ENCODE results near the gene ABCA9.

ABCA9 gene, protein sequence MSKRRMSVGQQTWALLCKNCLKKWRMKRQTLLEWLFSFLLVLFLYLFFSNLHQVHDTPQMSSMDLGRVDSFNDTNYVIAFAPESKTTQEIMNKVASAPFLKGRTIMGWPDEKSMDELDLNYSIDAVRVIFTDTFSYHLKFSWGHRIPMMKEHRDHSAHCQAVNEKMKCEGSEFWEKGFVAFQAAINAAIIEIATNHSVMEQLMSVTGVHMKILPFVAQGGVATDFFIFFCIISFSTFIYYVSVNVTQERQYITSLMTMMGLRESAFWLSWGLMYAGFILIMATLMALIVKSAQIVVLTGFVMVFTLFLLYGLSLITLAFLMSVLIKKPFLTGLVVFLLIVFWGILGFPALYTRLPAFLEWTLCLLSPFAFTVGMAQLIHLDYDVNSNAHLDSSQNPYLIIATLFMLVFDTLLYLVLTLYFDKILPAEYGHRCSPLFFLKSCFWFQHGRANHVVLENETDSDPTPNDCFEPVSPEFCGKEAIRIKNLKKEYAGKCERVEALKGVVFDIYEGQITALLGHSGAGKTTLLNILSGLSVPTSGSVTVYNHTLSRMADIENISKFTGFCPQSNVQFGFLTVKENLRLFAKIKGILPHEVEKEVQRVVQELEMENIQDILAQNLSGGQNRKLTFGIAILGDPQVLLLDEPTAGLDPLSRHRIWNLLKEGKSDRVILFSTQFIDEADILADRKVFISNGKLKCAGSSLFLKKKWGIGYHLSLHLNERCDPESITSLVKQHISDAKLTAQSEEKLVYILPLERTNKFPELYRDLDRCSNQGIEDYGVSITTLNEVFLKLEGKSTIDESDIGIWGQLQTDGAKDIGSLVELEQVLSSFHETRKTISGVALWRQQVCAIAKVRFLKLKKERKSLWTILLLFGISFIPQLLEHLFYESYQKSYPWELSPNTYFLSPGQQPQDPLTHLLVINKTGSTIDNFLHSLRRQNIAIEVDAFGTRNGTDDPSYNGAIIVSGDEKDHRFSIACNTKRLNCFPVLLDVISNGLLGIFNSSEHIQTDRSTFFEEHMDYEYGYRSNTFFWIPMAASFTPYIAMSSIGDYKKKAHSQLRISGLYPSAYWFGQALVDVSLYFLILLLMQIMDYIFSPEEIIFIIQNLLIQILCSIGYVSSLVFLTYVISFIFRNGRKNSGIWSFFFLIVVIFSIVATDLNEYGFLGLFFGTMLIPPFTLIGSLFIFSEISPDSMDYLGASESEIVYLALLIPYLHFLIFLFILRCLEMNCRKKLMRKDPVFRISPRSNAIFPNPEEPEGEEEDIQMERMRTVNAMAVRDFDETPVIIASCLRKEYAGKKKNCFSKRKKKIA (N-terminal part only)

DNA sequence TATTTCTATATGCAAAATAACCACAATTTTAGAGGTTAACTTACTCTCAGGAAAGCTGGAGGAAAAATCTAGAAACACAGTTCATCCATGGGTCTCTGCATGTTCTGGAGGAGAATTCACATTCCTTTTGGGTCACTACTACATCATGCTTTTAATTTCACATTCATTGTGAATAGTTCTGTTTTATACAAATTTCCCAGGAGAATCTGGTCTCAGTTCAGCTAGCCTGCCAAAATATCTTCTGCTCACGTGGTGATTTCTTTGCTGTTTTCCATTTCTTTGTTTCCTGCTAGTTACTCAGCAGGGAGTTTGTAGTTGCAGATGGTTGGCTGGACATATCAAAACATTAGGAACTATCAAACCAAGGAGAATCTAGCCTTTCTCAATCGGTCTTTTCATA, at the start of gene ABCA9:
TSS of gene ABCA9 (minus strand) at position 106 of the 400 bp plus-strand sequence. CDS start 9,801 bp downstream, outside the sequence.
- TF ChIP-seq, protein P1, sequence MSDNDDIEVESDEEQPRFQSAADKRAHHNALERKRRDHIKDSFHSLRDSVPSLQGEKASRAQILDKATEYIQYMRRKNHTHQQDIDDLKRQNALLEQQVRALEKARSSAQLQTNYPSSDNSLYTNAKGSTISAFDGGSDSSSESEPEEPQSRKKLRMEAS (IDR thresholded peaks at IDR 0.05; ENCODE audit: low read depth, low read length) = no peak
- TF ChIP-seq, protein P2, sequence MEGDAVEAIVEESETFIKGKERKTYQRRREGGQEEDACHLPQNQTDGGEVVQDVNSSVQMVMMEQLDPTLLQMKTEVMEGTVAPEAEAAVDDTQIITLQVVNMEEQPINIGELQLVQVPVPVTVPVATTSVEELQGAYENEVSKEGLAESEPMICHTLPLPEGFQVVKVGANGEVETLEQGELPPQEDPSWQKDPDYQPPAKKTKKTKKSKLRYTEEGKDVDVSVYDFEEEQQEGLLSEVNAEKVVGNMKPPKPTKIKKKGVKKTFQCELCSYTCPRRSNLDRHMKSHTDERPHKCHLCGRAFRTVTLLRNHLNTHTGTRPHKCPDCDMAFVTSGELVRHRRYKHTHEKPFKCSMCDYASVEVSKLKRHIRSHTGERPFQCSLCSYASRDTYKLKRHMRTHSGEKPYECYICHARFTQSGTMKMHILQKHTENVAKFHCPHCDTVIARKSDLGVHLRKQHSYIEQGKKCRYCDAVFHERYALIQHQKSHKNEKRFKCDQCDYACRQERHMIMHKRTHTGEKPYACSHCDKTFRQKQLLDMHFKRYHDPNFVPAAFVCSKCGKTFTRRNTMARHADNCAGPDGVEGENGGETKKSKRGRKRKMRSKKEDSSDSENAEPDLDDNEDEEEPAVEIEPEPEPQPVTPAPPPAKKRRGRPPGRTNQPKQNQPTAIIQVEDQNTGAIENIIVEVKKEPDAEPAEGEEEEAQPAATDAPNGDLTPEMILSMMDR (IDR thresholded peaks at IDR 0.05; ENCODE audit: low read depth, low read length) = no peak
- TF ChIP-seq MYC (IDR thresholded peaks at IDR 0.05; ENCODE audit: low read depth, low read length) (no peak), POLR2A (IDR thresholded peaks at IDR 0.05; ENCODE audit: extremely low read depth, insufficient read length) (no peak)
- no peak within 1 kb of the TSS for H3K4me3 ChIP-seq (ENCODE audit: low read depth, low read length)
- no peak for DNase-seq (ENCODE audit: low read depth)

DNA sequence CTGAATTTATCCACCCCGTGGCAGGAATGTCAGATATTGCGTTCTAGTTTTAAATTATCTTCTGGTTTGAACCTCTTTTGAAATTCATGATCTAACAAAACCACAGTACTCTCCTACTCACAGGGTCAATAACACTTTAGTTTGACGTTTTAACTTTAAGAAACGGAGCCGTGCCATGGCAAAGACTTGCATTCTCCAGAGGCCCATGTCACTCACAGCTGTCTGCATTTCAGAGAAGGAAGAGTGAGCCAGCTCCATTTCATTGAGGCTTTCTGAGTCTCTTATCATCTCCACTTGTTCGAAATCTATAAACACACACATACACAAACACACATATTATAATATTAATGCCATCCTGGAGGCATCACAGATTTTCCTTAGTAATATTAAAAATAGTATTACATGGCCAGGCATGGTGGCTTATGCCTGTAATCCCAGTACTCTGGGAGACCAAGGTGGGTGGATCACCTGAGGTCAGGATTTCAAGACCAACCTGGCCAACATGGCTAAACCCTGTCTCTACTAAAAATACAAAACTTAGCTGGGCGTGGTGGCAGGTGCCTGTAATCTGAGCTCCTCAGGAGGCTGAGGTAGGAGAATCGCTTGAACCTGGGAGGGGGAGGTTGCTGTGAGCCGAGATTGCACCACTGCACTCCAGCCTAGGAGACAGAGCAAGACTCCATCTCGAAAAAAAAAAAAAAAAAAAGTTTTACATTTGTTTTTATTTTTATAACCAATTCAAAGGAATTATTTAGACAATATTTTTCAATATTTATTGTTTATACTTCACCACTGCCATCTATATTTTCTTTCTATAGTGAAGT, 45.4 kb upstream of the ABCA9 start:
- no peak for DNase-seq (ENCODE audit: low read depth)
- no peak overlapping the region for H3K4me3 ChIP-seq (ENCODE audit: low read depth, low read length)
- TF ChIP-seq POLR2A (IDR thresholded peaks at IDR 0.05; ENCODE audit: extremely low read depth, insufficient read length) (no peak), MYC (IDR thresholded peaks at IDR 0.05; ENCODE audit: low read depth, low read length) (no peak)
- TF ChIP-seq, protein P2 (IDR thresholded peaks at IDR 0.05; ENCODE audit: low read depth, low read length) = no peak
- TF ChIP-seq, protein P1 (IDR thresholded peaks at IDR 0.05; ENCODE audit: low read depth, low read length) = no peak

DNA sequence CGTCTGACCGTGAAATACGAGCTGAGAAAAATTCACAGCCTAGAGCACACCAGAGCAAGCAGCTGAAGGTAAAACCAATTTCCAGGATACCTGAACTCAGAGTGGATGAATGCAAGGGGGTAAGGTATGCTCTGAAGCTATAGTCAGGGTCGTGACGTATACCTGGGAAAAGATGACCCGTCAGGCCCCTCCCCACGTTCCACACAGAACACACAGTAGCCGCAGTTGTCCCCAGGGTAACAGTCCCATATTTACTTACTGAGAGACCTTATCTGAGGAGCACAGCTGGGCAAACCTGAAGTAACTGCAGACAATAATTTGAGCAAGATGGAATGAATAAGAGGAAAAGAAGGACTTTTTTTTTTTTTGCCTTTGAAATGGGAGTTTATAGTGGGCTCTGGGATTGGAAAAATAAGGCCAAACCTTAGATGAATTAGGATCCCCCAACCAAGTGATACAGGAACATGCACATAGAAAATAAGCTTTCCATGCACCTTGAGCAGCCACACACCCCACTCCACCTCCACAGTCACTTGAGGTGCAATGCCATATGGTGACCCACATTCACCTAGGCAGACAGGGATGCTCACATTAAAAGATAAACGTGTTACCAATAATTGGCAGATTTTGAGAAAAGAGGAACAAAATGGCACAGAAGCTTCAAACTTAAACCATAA, 43.0 kb upstream of the ABCA9 start:
- no peak for DNase-seq (ENCODE audit: low read depth)
- H3K4me3 ChIP-seq (ENCODE audit: low read depth, low read length) = no peak overlapping the region
- TF ChIP-seq, protein P1 (IDR thresholded peaks at IDR 0.05; ENCODE audit: low read depth, low read length) = no peak
- TF ChIP-seq, protein P2 (IDR thresholded peaks at IDR 0.05; ENCODE audit: low read depth, low read length) = no peak
- TF ChIP-seq MYC (IDR thresholded peaks at IDR 0.05; ENCODE audit: low read depth, low read length) (no peak), POLR2A (IDR thresholded peaks at IDR 0.05; ENCODE audit: extremely low read depth, insufficient read length) (no peak)

DNA sequence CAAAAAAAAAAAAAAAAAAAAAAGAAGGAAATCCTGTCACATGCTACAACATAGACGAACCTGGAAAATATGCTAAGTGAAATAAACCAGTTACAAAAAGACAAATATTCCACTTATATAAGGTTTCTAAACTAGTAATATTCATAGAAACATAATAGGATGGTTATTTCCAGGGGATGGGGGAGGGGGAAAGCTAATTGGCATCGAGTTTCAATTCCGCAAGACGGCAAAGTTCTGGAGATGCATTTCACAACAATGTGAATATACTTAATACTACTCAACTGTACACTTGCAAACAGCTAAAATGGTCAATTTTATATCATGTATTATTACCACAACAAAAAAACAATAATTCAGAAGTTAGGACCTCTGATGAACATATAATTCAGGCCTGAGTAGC, 37.9 kb upstream of the ABCA9 start:
- TF ChIP-seq, protein P1 (IDR thresholded peaks at IDR 0.05; ENCODE audit: low read depth, low read length) = no peak
- no peak for TF ChIP-seq POLR2A (IDR thresholded peaks at IDR 0.05; ENCODE audit: extremely low read depth, insufficient read length)
- TF ChIP-seq, protein P2 (IDR thresholded peaks at IDR 0.05; ENCODE audit: low read depth, low read length) = no peak
- TF ChIP-seq MYC (IDR thresholded peaks at IDR 0.05; ENCODE audit: low read depth, low read length) = no peak
- no peak for DNase-seq (ENCODE audit: low read depth)
- no peak overlapping the region for H3K4me3 ChIP-seq (ENCODE audit: low read depth, low read length)

All from NB4 (cell line).